Naive thymus-derived CD4-positive, alpha-beta T cell (primary cell): ENCODE results near the gene BPIFB3. TPM values are rescaled to one million over a fixed set of nuclear protein-coding genes. Genes with fewer than 3 reads are reported as not detected.

Experiments
- ATAC-seq: fragments of 150-1000 bp; cut with Tn5 transposase; 2 replicates; pipeline ENCODE4 v1.10.0; 2021; ENCODE audit warnings: mild to moderate bottlenecking, moderate library complexity
- CTCF ChIA-PET: fragments of 350-600 bp; sonication (Branson Sonifier 250); formaldehyde crosslinking; loops from one replicate; lab custom pipeline; 2021; ENCODE audit warnings: antibody characterized with exemption; lab: Charles Lee
- POLR2A ChIA-PET: fragments of 350-600 bp; sonication (Branson Sonifier 250); formaldehyde crosslinking; loops from one replicate; lab custom pipeline; 2021; ENCODE audit warnings: antibody characterized with exemption, inconsistent platforms; lab: Charles Lee
- DNase-seq, 9 donors: peaks; one replicate each; pipeline versions ENCODE4 v3.0.0 to v3.0.0-alpha.2; 2020 to 2022; ENCODE audit warnings: mixed read lengths in 1 of 9
- H3K27ac ChIP-seq: one replicate; pipeline ENCODE4 v1.7.0; 2013; ENCODE audit warnings: mild to moderate bottlenecking, low read depth, low read length, moderate library complexity
- H3K27me3 ChIP-seq, 2 donors: one replicate each; pipeline ENCODE4 v1.7.0; 2013; ENCODE audit warnings: low read length in 2 of 2, mild to moderate bottlenecking in 2 of 2, moderate library complexity in 2 of 2; ENCODE audit not compliant: control insufficient read depth in 2 of 2, insufficient read depth in 2 of 2
- H3K36me3 ChIP-seq, 3 experiments: 1 replicate in 2 of 3; 2 replicates in 1 of 3; pipeline ENCODE4 v1.7.0; 2013; ENCODE audit warnings: low read length in 3 of 3, mild to moderate bottlenecking in 3 of 3, moderate library complexity in 1 of 3; ENCODE audit not compliant: insufficient read depth in 3 of 3, control insufficient read depth in 2 of 3
- H3K4me1 ChIP-seq, 2 donors: one replicate each; pipeline ENCODE4 v1.7.0; 2013; ENCODE audit warnings: low read length in 2 of 2, mild to moderate bottlenecking in 2 of 2, moderate library complexity in 1 of 2; ENCODE audit not compliant: control insufficient read depth in 2 of 2, insufficient read depth in 2 of 2
- H3K4me3 ChIP-seq: 2 replicates; pipeline ENCODE4 v1.7.0; 2013; ENCODE audit warnings: mild to moderate bottlenecking, low read length
- H3K9me3 ChIP-seq, 3 experiments: 1 replicate in 2 of 3; 2 replicates in 1 of 3; pipeline ENCODE4 v1.7.0; 2013; ENCODE audit warnings: low read length in 3 of 3; ENCODE audit not compliant: control insufficient read depth in 2 of 3
- H3K27ac Mint-ChIP-seq, 9 donors: one replicate each; pipeline ENCODE4 v1.8.0; 2020 to 2022; ENCODE audit warnings: mixed read lengths in 9 of 9, mild to moderate bottlenecking in 8 of 9, moderate library complexity in 5 of 9, inconsistent platforms in 2 of 9
- H3K27me3 Mint-ChIP-seq, 5 donors: one replicate each; pipeline ENCODE4 v1.8.0; 2021 to 2022; ENCODE audit warnings: mixed read lengths in 5 of 5, mild to moderate bottlenecking in 1 of 5
- H3K36me3 Mint-ChIP-seq, 5 donors: one replicate each; pipeline ENCODE4 v1.8.0; 2020 to 2022; ENCODE audit warnings: mixed read lengths in 5 of 5, mild to moderate bottlenecking in 3 of 5, inconsistent platforms in 1 of 5
- H3K4me1 Mint-ChIP-seq, 7 donors: one replicate each; pipeline ENCODE4 v1.8.0; 2020 to 2022; ENCODE audit warnings: mixed read lengths in 7 of 7, mild to moderate bottlenecking in 3 of 7, inconsistent platforms in 1 of 7
- H3K4me3 Mint-ChIP-seq, 10 donors: one replicate each; pipeline ENCODE4 v1.8.0; 2020 to 2022; ENCODE audit warnings: mild to moderate bottlenecking in 10 of 10, mixed read lengths in 10 of 10, moderate library complexity in 6 of 10, inconsistent platforms in 2 of 10
- H3K9me3 Mint-ChIP-seq, 11 donors: one replicate each; pipeline ENCODE4 v1.8.0; 2020 to 2022; ENCODE audit warnings: mixed read lengths in 11 of 11, mild to moderate bottlenecking in 4 of 11, inconsistent platforms in 1 of 11, moderate library complexity in 1 of 11
- intact Hi-C, 2 donors: fragments of 100-400 bp; cut with micrococcal nuclease; formaldehyde crosslinking; loops; one replicate each; pipeline ENCODE4 v1.15.1; 2023
- polyA plus RNA-seq, 2 donors: library from polyadenylated mRNA; unstranded; fragments of 300-500 nt; fragmentation: Illumina TruSeq; gene quantifications; one replicate each; pipeline ENCODE4 v1.2.3, GENCODE V29; 2021
- total RNA-seq, 6 experiments: library from RNA in 5 of 6; stranded (reverse) in 5 of 6; gene quantifications; 1 replicate in 5 of 6; 2 replicates in 1 of 6; pipeline ENCODE4 v1.2.3 and lab custom pipeline; 2021 to 2026

The BPIFB3 gene
- total and polyA plus RNA-seq, 7 experiments from 2014 or later = not detected

- ChIA-PET CTCF (no interaction called here), POLR2A (no interaction called here)
- no peaks in the 10 kb centered on the region for H3K9me3 ChIP-seq
- DNase-seq = no peak
- Mint-ChIP-seq H3K9me3 (peaks cover 0 to 6% (median 0%) of the 10 kb centered on the region in 11 donors), H3K27ac (no peak overlapping the region), H3K36me3 (no peaks in the 10 kb centered on the region), H3K27me3 (peaks cover 0 to 5% (median 0%) of the 10 kb centered on the region in 5 donors), H3K4me1 (peaks cover 0 to 2% (median 0%) of the 10 kb centered on the region in 7 donors), H3K4me3 (no peak overlapping the region)
- H3K27me3 ChIP-seq = no peaks in the 10 kb centered on the region
- no peak overlapping the region for H3K27ac ChIP-seq
- intact Hi-C loops = no loop called here
- no peak for ATAC-seq
- H3K36me3 ChIP-seq = no peaks in the 10 kb centered on the region
- H3K4me1 ChIP-seq = no peaks in the 10 kb centered on the region
- H3K4me3 ChIP-seq = no peak overlapping the region
Measured at GRCh38 chr20:33083544-33084340, 30.0 kb downstream of the BPIFB3 start.

- ATAC-seq = no peak
- DNase-seq = no peak
- no peak overlapping the region for H3K27ac ChIP-seq
- CTCF ChIA-PET = no interaction called here
- Mint-ChIP-seq H3K9me3 (peaks cover 0 to 6% (median 0%) of the 10 kb centered on the region in 11 donors), H3K36me3 (no peaks in the 10 kb centered on the region), H3K27me3 (peaks cover 0 to 5% (median 0%) of the 10 kb centered on the region in 5 donors), H3K4me1 (peaks cover 0 to 2% (median 0%) of the 10 kb centered on the region in 7 donors), H3K27ac (no peak overlapping the region), H3K4me3 (no peak overlapping the region)
- no peaks in the 10 kb centered on the region for H3K9me3 ChIP-seq
- no peaks in the 10 kb centered on the region for H3K36me3 ChIP-seq
- H3K4me1 ChIP-seq = no peaks in the 10 kb centered on the region
- H3K4me3 ChIP-seq = no peak overlapping the region
- no peaks in the 10 kb centered on the region for H3K27me3 ChIP-seq
- POLR2A ChIA-PET = no interaction called here
- intact Hi-C loops = no loop called here
Measured at GRCh38 chr20:33084722-33085121, 31.0 kb downstream of the BPIFB3 start.

GRCh38 chr20:33086052-33086722 lies 32.5 kb downstream of the BPIFB3 start:
- H3K27me3 ChIP-seq = no peaks in the 10 kb centered on the region
- no peaks in the 10 kb centered on the region for H3K36me3 Mint-ChIP-seq
- H3K4me1 Mint-ChIP-seq = no peaks in the 10 kb centered on the region
- no peaks in the 10 kb centered on the region for H3K36me3 ChIP-seq
- no peaks in the 10 kb centered on the region for H3K9me3 ChIP-seq
- H3K4me3 Mint-ChIP-seq = no peak overlapping the region
- H3K27ac Mint-ChIP-seq = no peak overlapping the region
- H3K4me1 ChIP-seq = no peaks in the 10 kb centered on the region
- CTCF ChIA-PET = interaction anchor here (0.6 kb wide), 1 partner anchor 10 kb away, joined by 3 read pairs; no protein-coding TSS in a partner anchor
- no peak overlapping the region for H3K27ac ChIP-seq
- peaks cover 0 to 1% (median 0%) of the 10 kb centered on the region in 11 donors for H3K9me3 Mint-ChIP-seq
- POLR2A ChIA-PET = no interaction called here
- DNase-seq (no peak), ATAC-seq (no peak)
- H3K4me3 ChIP-seq = no peak overlapping the region
- no peaks in the 10 kb centered on the region for H3K27me3 Mint-ChIP-seq
- intact Hi-C loops = no loop called here

DNA sequence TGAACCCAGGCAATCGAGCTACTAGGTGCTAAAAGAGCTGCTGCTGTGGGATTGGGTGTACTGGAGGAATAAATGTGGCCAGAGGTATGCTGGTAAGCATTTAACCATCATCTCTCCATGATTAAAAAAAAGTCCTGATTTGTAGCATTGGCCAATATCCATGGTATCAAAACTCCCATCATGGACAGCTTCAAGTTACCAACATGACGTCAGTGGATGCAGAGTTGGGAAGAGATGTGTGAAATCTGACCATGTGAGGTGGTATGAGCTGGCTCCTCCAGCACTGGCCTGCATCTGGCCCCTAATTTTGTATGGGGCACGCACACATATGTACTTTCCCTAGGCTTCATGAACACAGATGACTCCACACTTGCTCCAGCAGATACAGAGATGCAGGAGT lies 37.4 kb downstream of the BPIFB3 start:
- Mint-ChIP-seq H3K36me3 (peaks cover 0 to 4% (median 0%) of the 10 kb centered on the region in 5 donors), H3K27me3 (no peaks in the 10 kb centered on the region), H3K9me3 (peaks cover 0 to 3% (median 0%) of the 10 kb centered on the region in 11 donors), H3K4me1 (peaks cover 0 to 12% (median 5%) of the 10 kb centered on the region in 7 donors), H3K4me3 (no peak overlapping the region), H3K27ac (peak overlapping the region in 1 of 9 donors; percentile 62)
- POLR2A ChIA-PET = no interaction called here
- DNase-seq (no peak), ATAC-seq (no peak)
- CTCF ChIA-PET = no interaction called here
- H3K4me3 ChIP-seq = no peak overlapping the region
- H3K9me3 ChIP-seq = no peaks in the 10 kb centered on the region
- peaks cover 0 to 8% of the 10 kb centered on the region in 2 donors for H3K4me1 ChIP-seq
- no peaks in the 10 kb centered on the region for H3K36me3 ChIP-seq
- intact Hi-C loops = loop anchor here in 1 of 2 donors (10.0 kb wide), 1 partner anchor 354 kb away; the partner anchor contains the start of gene SNTA1
- H3K27me3 ChIP-seq = no peaks in the 10 kb centered on the region
- H3K27ac ChIP-seq = no peak overlapping the region

DNA sequence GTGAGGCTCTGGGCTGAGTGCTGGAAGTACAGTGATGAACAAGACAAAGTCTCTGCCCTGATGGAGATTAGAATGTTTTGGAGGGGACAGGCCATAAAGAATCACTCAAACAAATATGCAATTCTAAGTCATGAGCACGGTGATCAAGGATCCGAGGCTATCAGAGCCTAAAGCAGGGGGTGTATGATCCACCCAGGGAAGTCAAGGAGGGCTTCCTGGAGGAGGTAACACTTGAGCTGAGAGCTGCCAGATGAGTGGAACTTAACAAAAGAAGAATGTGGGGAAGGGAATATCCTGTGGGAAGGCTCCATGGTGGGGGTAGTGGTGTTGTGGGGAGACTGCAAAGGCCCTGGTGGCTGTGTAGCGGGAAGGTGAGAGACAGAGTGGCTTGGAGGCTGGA lies 38.0 kb downstream of the BPIFB3 start:
- Mint-ChIP-seq H3K4me1 (peaks cover 0 to 12% (median 5%) of the 10 kb centered on the region in 7 donors), H3K27me3 (no peaks in the 10 kb centered on the region), H3K36me3 (peaks cover 0 to 4% (median 0%) of the 10 kb centered on the region in 5 donors), H3K27ac (no peak overlapping the region), H3K9me3 (peaks cover 0 to 3% (median 0%) of the 10 kb centered on the region in 11 donors), H3K4me3 (no peak overlapping the region)
- no peaks in the 10 kb centered on the region for H3K27me3 ChIP-seq
- no peaks in the 10 kb centered on the region for H3K9me3 ChIP-seq
- ChIA-PET CTCF (interaction anchor here (0.7 kb wide), 1 partner anchor 417 kb away, joined by 3 read pairs; no protein-coding TSS in a partner anchor), POLR2A (no interaction called here)
- H3K36me3 ChIP-seq = no peaks in the 10 kb centered on the region
- peaks cover 0 to 8% of the 10 kb centered on the region in 2 donors for H3K4me1 ChIP-seq
- ATAC-seq = no peak
- no peak overlapping the region for H3K27ac ChIP-seq
- intact Hi-C loops = loop anchor here in 1 of 2 donors (10.0 kb wide), 1 partner anchor 353 kb away; the partner anchor contains the start of gene SNTA1
- no peak for DNase-seq
- H3K4me3 ChIP-seq = no peak overlapping the region

DNA sequence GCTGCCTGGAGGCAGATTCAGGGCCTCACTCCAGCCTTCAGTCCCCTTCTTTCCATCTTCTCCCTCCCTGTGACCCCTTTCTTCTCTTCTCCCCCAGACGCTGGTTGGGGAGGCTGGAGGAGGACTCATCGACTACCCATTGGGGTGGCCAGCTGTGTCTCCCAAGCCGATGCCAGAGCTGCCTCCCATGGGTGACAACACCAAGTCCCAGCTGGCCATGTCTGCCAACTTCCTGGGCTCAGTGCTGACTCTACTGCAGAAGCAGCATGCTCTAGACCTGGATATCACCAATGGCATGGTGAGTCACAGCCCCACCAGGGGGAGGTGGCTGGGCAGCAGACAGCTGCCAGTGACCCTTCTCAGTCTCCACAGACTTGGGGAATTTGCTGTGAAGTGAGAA lies 38.7 kb downstream of the BPIFB3 start:
- Mint-ChIP-seq H3K4me1 (peaks cover 0 to 12% (median 5%) of the 10 kb centered on the region in 7 donors), H3K4me3 (no peak overlapping the region), H3K9me3 (peaks cover 0 to 3% (median 0%) of the 10 kb centered on the region in 11 donors), H3K36me3 (peaks cover 0 to 4% (median 0%) of the 10 kb centered on the region in 5 donors), H3K27me3 (no peaks in the 10 kb centered on the region), H3K27ac (no peak overlapping the region)
- Histone ChIP-seq H3K9me3 (no peaks in the 10 kb centered on the region), H3K36me3 (no peaks in the 10 kb centered on the region), H3K4me3 (no peak overlapping the region), H3K27ac (no peak overlapping the region), H3K27me3 (no peaks in the 10 kb centered on the region), H3K4me1 (peaks cover 0 to 8% of the 10 kb centered on the region in 2 donors)
- POLR2A ChIA-PET = no interaction called here
- DNase-seq (no peak), ATAC-seq (no peak)
- CTCF ChIA-PET = interaction anchor here (0.7 kb wide), 1 partner anchor 418 kb away, joined by 3 read pairs; no protein-coding TSS in a partner anchor
- intact Hi-C loops = loop anchor here in 1 of 2 donors (10.0 kb wide), 1 partner anchor 352 kb away; the partner anchor contains the start of gene SNTA1
